Body of pancreas (tissue), 4 donors: ENCODE measurements around the gene RIC1.

ENCODE experiments used
- POLR2A ChIP-seq, 3 donors: fragments of 450-650 bp; IDR thresholded peaks; one replicate each; pipeline ENCODE4 v1.6.1; 2016; ENCODE audit warnings: antibody characterized with exemption in 3 of 3, mild to moderate bottlenecking in 2 of 3
- TF ChIP-seq, protein P1 (sequence below), 7 experiments: fragments of 450-650 bp in 4 of 7; fragments of 200-600 bp in 3 of 7; sonication (generic) in 3 of 7; IDR thresholded peaks; one replicate each; pipeline ENCODE4 v1.5.1; 2016 to 2019; ENCODE audit warnings: antibody characterized with exemption in 7 of 7

- TF ChIP-seq, protein P1, sequence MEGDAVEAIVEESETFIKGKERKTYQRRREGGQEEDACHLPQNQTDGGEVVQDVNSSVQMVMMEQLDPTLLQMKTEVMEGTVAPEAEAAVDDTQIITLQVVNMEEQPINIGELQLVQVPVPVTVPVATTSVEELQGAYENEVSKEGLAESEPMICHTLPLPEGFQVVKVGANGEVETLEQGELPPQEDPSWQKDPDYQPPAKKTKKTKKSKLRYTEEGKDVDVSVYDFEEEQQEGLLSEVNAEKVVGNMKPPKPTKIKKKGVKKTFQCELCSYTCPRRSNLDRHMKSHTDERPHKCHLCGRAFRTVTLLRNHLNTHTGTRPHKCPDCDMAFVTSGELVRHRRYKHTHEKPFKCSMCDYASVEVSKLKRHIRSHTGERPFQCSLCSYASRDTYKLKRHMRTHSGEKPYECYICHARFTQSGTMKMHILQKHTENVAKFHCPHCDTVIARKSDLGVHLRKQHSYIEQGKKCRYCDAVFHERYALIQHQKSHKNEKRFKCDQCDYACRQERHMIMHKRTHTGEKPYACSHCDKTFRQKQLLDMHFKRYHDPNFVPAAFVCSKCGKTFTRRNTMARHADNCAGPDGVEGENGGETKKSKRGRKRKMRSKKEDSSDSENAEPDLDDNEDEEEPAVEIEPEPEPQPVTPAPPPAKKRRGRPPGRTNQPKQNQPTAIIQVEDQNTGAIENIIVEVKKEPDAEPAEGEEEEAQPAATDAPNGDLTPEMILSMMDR (IDR thresholded peaks at IDR 0.05): no peak
- no peak for TF ChIP-seq POLR2A (IDR thresholded peaks at IDR 0.05)
Measured at GRCh38 chr9:5787759-5788302, 158.9 kb downstream of the RIC1 start.
